ENCODE data around the gene HABP4.
"Not testable (repeated sequence)": the region's sequence is repeated elsewhere in the genome, so short reads cannot be mapped to it uniquely, and the experiment has no call there.

Gene HABP4

DNA sequence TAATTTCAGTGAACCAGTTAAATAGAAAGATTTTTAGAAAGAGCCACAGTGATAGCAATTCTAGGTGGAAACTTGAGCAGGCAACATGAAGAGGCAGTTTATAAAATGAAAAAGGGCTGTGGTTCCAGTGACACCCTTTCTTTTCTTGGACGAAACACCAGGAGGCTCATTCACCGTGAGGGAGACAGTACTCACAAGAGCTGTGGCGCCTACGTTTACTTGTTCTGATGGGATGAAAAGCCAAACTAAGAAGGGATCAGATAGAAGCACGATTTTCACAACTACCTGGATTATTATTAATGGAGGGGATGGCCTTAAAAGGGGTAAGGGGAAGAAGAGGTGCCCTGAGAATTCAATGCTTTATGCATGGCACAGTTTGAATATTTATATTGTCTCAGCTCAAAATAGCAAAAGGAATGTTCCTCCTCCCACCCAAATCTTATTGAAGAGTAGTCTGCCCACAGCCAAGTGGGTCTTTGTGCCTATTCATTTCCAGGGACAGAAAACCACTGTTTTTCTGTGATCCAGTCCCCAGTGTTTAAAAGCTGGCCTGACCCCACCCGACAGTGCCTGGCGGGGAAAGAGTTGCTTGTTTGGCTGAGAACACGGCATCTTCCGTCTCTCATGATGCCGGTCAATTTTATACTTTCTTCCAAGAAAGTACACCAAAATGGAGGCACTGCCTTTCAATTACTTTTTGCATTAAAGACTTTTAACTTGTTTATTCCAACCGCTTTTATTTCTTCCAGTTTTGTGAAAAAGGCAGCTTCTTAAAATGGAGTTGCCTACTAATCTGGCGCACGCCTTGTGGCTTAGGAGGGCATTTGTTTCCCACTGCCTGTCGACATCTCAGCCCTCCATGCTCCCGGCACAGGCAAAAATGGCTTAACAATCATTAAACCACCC, 51.9 kb downstream of the HABP4 start:
- DNase-seq (ENCODE audit: low read depth), result no peak
- TF ChIP-seq, protein P1, sequence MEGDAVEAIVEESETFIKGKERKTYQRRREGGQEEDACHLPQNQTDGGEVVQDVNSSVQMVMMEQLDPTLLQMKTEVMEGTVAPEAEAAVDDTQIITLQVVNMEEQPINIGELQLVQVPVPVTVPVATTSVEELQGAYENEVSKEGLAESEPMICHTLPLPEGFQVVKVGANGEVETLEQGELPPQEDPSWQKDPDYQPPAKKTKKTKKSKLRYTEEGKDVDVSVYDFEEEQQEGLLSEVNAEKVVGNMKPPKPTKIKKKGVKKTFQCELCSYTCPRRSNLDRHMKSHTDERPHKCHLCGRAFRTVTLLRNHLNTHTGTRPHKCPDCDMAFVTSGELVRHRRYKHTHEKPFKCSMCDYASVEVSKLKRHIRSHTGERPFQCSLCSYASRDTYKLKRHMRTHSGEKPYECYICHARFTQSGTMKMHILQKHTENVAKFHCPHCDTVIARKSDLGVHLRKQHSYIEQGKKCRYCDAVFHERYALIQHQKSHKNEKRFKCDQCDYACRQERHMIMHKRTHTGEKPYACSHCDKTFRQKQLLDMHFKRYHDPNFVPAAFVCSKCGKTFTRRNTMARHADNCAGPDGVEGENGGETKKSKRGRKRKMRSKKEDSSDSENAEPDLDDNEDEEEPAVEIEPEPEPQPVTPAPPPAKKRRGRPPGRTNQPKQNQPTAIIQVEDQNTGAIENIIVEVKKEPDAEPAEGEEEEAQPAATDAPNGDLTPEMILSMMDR (IDR thresholded peaks at IDR 0.05; ENCODE audit: insufficient read depth, low read depth, low read length, missing control alignments), result no peak
- no peak overlapping the region for H3K4me3 ChIP-seq (ENCODE audit: low read length)

DNA sequence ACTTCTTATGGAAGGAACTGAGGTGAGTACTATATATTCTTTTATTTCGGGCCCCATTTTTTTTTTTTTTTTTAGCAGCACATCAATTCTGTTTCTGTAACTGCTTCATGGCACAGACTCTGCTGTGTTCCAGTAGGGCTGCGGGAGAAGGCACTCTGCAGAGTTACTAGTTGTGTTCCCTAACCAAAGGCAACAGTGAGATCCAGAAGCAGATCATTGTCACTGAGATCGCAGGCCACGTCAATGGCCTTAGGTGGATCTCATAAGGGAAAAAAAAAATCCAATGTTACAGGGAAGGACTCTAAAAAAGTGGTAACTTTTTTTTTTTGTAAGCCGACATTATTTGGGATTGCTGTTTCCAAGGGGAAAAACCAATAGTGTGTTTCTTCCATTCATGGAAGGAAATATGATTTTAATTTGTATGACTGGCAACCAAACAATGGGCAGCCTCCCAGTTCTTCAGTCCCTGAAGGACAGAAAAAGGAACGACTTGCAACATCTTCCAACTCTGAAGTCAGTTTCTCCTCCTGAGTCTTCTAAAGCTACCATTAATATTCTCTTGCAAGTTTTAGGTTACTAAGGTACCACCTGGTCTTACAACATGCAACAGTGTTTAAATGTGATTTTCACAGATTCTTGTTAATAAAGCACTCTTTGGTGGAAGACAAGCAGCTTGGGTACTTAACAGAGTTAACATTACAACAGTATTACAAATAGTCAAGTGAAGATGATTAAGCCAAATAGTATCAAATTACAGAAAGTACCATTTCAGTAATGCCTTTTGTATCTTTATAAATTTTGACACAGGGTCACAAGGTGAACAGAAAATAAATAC, 52.8 kb downstream of the HABP4 start:
- DNase-seq (ENCODE audit: low read depth), result no peak
- no peak overlapping the region for H3K4me3 ChIP-seq (ENCODE audit: low read length)
- TF ChIP-seq, protein P1 (IDR thresholded peaks at IDR 0.05; ENCODE audit: insufficient read depth, low read depth, low read length, missing control alignments), result no peak

DNA sequence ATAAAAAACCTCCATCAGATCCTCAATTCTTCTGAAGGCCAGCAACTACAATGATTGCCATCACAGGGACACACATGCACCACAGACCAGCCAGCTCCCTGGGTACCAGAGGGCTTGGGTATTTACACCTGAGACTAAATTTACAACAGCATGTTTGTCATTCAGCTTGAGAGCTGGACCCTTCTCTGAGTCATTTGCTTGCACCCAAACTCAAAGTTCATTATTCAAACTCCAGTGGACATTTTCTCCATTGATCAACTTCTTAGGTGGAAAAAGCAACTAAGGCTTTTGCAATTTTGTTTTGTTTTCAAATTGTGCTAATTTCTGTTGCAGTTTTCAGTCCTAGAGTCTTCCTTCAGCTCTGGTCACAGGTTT, 53.4 kb downstream of the HABP4 start:
- not testable (repeated sequence) for H3K4me3 ChIP-seq (ENCODE audit: low read length); DNase-seq (ENCODE audit: low read depth)

DNA sequence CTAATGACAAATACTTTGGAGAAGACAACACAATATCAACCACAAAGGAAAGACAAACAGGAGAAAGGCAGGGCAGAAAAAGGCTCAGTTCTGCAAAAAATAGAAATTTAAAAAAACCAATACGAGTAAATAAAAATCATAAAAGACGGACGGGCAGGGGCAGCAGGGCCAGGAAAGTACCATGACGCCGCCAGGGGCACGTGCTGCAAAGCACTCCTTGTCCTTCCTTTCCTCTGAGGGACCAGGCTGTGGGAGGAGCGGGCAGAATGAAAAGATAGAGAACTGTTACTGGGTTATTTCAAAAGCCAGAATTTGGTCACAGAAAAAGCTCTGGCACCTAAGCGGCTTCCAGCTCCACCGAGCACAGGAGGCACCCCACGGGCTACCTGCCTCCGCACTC, 53.9 kb downstream of the HABP4 start:
- no peak for DNase-seq (ENCODE audit: low read depth)
- H3K4me3 ChIP-seq (ENCODE audit: low read length), result no peak overlapping the region
- TF ChIP-seq, protein P1 (IDR thresholded peaks at IDR 0.05; ENCODE audit: insufficient read depth, low read depth, low read length, missing control alignments), result no peak

DNA sequence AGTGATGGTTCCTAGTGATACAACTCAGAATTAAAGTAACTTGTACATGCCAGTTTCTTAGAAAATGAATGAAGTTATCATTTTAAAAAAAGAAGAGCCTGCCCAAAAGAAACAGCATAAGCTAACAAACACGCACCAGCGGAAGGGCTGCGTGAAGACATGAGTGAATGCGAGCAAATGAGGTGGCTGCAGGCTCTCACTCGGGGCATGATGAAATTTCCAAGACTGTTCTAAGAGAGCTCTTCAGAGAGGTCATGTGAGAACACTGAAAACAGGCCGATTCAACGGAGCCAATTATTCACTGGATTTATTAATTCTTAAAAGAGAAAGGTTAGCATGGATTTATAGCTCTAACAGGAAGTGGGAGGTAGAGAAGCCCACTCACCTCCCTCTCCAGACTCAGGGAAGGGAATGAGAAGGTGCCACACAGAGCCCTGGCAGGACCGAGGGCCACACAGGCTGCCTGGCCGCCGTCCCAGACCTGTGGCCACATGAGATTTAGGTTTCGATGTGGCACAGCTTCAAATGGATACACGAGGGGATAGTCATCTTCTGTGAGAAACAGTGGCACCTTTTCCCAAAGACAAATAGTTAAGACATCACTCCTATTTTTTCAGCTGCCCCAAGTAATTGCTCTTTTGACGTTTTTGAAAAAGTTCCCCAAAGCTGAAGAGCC, 55.5 kb downstream of the HABP4 start:
- TF ChIP-seq, protein P1 (IDR thresholded peaks at IDR 0.05; ENCODE audit: insufficient read depth, low read depth, low read length, missing control alignments), result no peak
- no peak overlapping the region for H3K4me3 ChIP-seq (ENCODE audit: low read length)
- DNase-seq (ENCODE audit: low read depth), result no peak

DNA sequence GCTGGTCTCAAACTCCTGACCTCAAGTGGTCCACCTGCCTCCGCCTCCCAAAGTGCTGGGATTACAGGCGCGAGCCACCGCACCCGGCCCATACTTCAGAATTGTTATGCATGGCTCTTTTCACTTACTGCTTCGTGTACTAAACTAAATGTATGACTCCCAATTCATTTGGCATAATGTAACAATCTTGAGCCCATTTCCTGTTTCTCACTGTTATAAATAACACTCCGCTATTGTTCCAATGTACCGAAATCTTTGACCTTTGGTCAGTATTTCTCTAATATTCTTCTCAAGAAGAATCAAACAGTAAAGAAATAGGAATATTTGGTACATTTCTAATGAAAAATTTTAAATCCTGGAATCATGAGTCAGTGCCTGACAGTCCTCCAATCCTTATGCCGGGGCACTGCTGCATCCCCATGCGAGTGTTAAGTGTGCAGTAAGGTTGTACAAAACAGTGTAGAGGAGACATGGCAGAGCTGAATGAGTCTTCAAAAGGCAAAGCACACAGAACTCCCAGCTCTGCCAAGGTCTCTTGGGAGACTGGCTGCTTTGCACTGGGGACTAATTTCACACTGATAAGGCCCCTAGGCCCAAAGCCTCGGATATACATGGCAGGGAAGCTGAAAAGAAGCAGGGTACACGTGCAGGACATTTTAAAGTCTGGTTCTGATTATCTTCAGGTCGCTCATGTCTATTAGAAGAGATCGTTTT, 58.4 kb downstream of the HABP4 start:
- TF ChIP-seq, protein P1 (IDR thresholded peaks at IDR 0.05; ENCODE audit: insufficient read depth, low read depth, low read length, missing control alignments), result no peak
- no peak overlapping the region for H3K4me3 ChIP-seq (ENCODE audit: low read length)
- DNase-seq (ENCODE audit: low read depth), result no peak
